ENCODE data around the gene CWC22.
"Not testable (repeated sequence)": the region's sequence is repeated elsewhere in the genome, so short reads cannot be mapped to it uniquely, and the experiment has no call there.

The CWC22 gene

GRCh38 chr2:180006781-180007579 lies at the start of gene CWC22:
Gene CWC22 (minus strand): TSS chr2:180007297. CDS start chr2:179993341, 13,956 bp downstream.
- peaks cover 28% of the 10 kb centered on the region for H3K4me1 Mint-ChIP-seq
- no peaks in the 10 kb centered on the region for H3K9me3 Mint-ChIP-seq
- peaks cover 6% of the 10 kb centered on the region for H3K36me3 Mint-ChIP-seq
- DNase-seq (ENCODE audit: low spot score in 2 of 2), result peak; percentile 64 to 87
- ATAC-seq, result peak; percentile 99
- peak within 1 kb of the TSS; percentile 97 for H3K4me3 Mint-ChIP-seq
- H3K27ac Mint-ChIP-seq, result peak within 1 kb of the TSS; percentile 100

- Mint-ChIP-seq H3K36me3 (no peaks in the 10 kb centered on the region), H3K4me1 (no peaks in the 10 kb centered on the region), H3K27ac (no peak overlapping the region), H3K4me3 (no peak overlapping the region), H3K9me3 (no peaks in the 10 kb centered on the region)
- DNase-seq (ENCODE audit: low spot score in 2 of 2) (no peak), ATAC-seq (no peak)
Observed at GRCh38 chr2:180056367-180057118, 49.4 kb upstream of the CWC22 start.

GRCh38 chr2:180054576-180054975 lies 47.5 kb upstream of the CWC22 start:
- H3K36me3 Mint-ChIP-seq; H3K9me3 Mint-ChIP-seq; ATAC-seq; H3K27ac Mint-ChIP-seq; H3K4me3 Mint-ChIP-seq; DNase-seq (ENCODE audit: low spot score in 2 of 2); H3K4me1 Mint-ChIP-seq: not testable (repeated sequence)

- H3K9me3 Mint-ChIP-seq, result no peaks in the 10 kb centered on the region
- no peak overlapping the region for H3K27ac Mint-ChIP-seq
- H3K36me3 Mint-ChIP-seq, result no peaks in the 10 kb centered on the region
Observed at GRCh38 chr2:180050246-180050645, 43.1 kb upstream of the CWC22 start.

GRCh38 chr2:180048251-180048650 lies 41.2 kb upstream of the CWC22 start:
- no peak for ATAC-seq
- DNase-seq (ENCODE audit: low spot score in 2 of 2), result no peak
- Mint-ChIP-seq H3K4me3 (no peak overlapping the region), H3K27ac (no peak overlapping the region), H3K4me1 (no peaks in the 10 kb centered on the region), H3K36me3 (no peaks in the 10 kb centered on the region), H3K9me3 (no peaks in the 10 kb centered on the region)

More at GRCh38 chr2:180050246-180050645, 43.1 kb upstream of the CWC22 start:
- H3K4me1 Mint-ChIP-seq, result no peaks in the 10 kb centered on the region
- ATAC-seq (no peak), DNase-seq (ENCODE audit: low spot score in 2 of 2) (no peak)
- no peak overlapping the region for H3K4me3 Mint-ChIP-seq

GRCh38 chr2:180046776-180047175 lies 39.7 kb upstream of the CWC22 start:
- Mint-ChIP-seq H3K9me3 (no peaks in the 10 kb centered on the region), H3K36me3 (no peaks in the 10 kb centered on the region), H3K4me1 (no peaks in the 10 kb centered on the region), H3K4me3 (no peak overlapping the region), H3K27ac (no peak overlapping the region)
- DNase-seq (ENCODE audit: low spot score in 2 of 2) (no peak), ATAC-seq (no peak)

GRCh38 chr2:180046202-180046601 lies 39.1 kb upstream of the CWC22 start:
- DNase-seq (ENCODE audit: low spot score in 2 of 2) (no peak), ATAC-seq (no peak)
- H3K4me1 Mint-ChIP-seq, result no peaks in the 10 kb centered on the region
- no peaks in the 10 kb centered on the region for H3K36me3 Mint-ChIP-seq
- H3K27ac Mint-ChIP-seq, result no peak overlapping the region
- no peak overlapping the region for H3K4me3 Mint-ChIP-seq
- H3K9me3 Mint-ChIP-seq, result no peaks in the 10 kb centered on the region

- no peak overlapping the region for H3K4me3 Mint-ChIP-seq
- no peak for DNase-seq (ENCODE audit: low spot score in 2 of 2)
- no peak overlapping the region for H3K27ac Mint-ChIP-seq
- no peaks in the 10 kb centered on the region for H3K4me1 Mint-ChIP-seq
- no peaks in the 10 kb centered on the region for H3K9me3 Mint-ChIP-seq
- H3K36me3 Mint-ChIP-seq, result no peaks in the 10 kb centered on the region
- ATAC-seq, result no peak
Observed at GRCh38 chr2:180040146-180040925, 33.2 kb upstream of the CWC22 start.

- H3K9me3 Mint-ChIP-seq, result no peaks in the 10 kb centered on the region
Observed at GRCh38 chr2:180038997-180039396, 31.9 kb upstream of the CWC22 start.

GRCh38 chr2:180033993-180034894 lies 27.1 kb upstream of the CWC22 start:
- peaks cover 11% of the 10 kb centered on the region for H3K9me3 Mint-ChIP-seq
- H3K4me1 Mint-ChIP-seq, result no peaks in the 10 kb centered on the region
- no peak overlapping the region for H3K27ac Mint-ChIP-seq
- DNase-seq (ENCODE audit: low spot score in 2 of 2) (no peak), ATAC-seq (no peak)
- no peaks in the 10 kb centered on the region for H3K36me3 Mint-ChIP-seq
- no peak overlapping the region for H3K4me3 Mint-ChIP-seq

More at GRCh38 chr2:180038997-180039396, 31.9 kb upstream of the CWC22 start:
- Mint-ChIP-seq H3K4me3 (no peak overlapping the region), H3K4me1 (no peaks in the 10 kb centered on the region), H3K36me3 (no peaks in the 10 kb centered on the region), H3K27ac (no peak overlapping the region)
- DNase-seq (ENCODE audit: low spot score in 2 of 2) (no peak), ATAC-seq (no peak)

- ATAC-seq (no peak), DNase-seq (ENCODE audit: low spot score in 2 of 2) (no peak)
- Mint-ChIP-seq H3K27ac (no peak overlapping the region), H3K4me1 (no peaks in the 10 kb centered on the region), H3K9me3 (peaks cover 12% of the 10 kb centered on the region), H3K4me3 (no peak overlapping the region), H3K36me3 (no peaks in the 10 kb centered on the region)
Observed at GRCh38 chr2:180029575-180029974, 22.5 kb upstream of the CWC22 start.

- Mint-ChIP-seq H3K27ac (no peak overlapping the region), H3K9me3 (no peaks in the 10 kb centered on the region), H3K36me3 (no peaks in the 10 kb centered on the region), H3K4me1 (no peaks in the 10 kb centered on the region), H3K4me3 (no peak overlapping the region)
- DNase-seq (ENCODE audit: low spot score in 2 of 2) (no peak), ATAC-seq (no peak)
Observed at GRCh38 chr2:180021850-180022249, 14.8 kb upstream of the CWC22 start.

- ATAC-seq (no peak), DNase-seq (ENCODE audit: low spot score in 2 of 2) (no peak)
- Mint-ChIP-seq H3K9me3 (no peaks in the 10 kb centered on the region), H3K4me3 (no peak overlapping the region), H3K27ac (no peak overlapping the region), H3K4me1 (no peaks in the 10 kb centered on the region), H3K36me3 (no peaks in the 10 kb centered on the region)
Observed at GRCh38 chr2:180017784-180018183, 10.7 kb upstream of the CWC22 start.

- no peak overlapping the region for H3K27ac Mint-ChIP-seq
- no peak for DNase-seq (ENCODE audit: low spot score in 2 of 2)
- no peak overlapping the region for H3K4me3 Mint-ChIP-seq
- no peaks in the 10 kb centered on the region for H3K36me3 Mint-ChIP-seq
- ATAC-seq, result no peak
- no peaks in the 10 kb centered on the region for H3K9me3 Mint-ChIP-seq
- no peaks in the 10 kb centered on the region for H3K4me1 Mint-ChIP-seq
Observed at GRCh38 chr2:180016937-180017336, 9.8 kb upstream of the CWC22 start.

Data from stimulated activated effector memory CD8-positive, alpha-beta T cell treated with anti-CD3 and anti-CD28 coated beads, Interleukin-12 subunit alpha, Interleukin-12 subunit beta, amount 100 ng/mL, for 72 hours (primary cell).